Endothelial cell of umbilical vein (primary cell): ENCODE measurements around the gene DSG3.

ENCODE experiments used
- POLR2A ChIP-seq: IDR thresholded peaks from 2 replicates; pipeline ENCODE4 v1.6.1; 2012; ENCODE audit warnings: low read depth, mild to moderate bottlenecking, control low read depth, low read length
- TF ChIP-seq, protein P1 (sequence below), 2 donors: IDR thresholded peaks; 1 replicate in 1 of 2; 2 replicates in 1 of 2; pipeline ENCODE4 v1.5.1; 2011; ENCODE audit warnings: low read length in 2 of 2, mild to moderate bottlenecking in 2 of 2, moderate library complexity in 2 of 2, control low read depth in 1 of 2, inconsistent platforms in 1 of 2, low read depth in 1 of 2; ENCODE audit not compliant: insufficient read depth in 1 of 2; ENCODE audit errors: extremely low read depth in 1 of 2

DNA sequence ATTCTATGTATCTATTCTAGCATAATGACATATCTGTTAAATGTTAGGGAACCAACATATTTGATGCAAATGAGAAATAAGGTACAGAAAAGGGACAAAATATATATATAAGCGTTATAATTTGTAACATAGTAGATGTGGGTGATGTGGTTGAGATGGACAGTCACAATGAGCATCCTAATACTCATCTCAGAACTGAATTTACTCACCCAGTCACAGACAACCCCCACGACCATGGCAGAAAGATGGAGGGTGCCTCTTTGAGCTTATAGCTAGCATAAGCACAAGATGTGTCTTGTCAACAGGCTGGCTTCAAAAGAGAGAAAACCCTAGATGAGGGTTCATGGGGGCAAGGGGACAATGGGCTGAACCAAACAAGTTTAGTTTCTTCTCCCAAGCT is 9.1 kb upstream of the DSG3 start:
- TF ChIP-seq POLR2A, result no peak
- TF ChIP-seq, protein P1, sequence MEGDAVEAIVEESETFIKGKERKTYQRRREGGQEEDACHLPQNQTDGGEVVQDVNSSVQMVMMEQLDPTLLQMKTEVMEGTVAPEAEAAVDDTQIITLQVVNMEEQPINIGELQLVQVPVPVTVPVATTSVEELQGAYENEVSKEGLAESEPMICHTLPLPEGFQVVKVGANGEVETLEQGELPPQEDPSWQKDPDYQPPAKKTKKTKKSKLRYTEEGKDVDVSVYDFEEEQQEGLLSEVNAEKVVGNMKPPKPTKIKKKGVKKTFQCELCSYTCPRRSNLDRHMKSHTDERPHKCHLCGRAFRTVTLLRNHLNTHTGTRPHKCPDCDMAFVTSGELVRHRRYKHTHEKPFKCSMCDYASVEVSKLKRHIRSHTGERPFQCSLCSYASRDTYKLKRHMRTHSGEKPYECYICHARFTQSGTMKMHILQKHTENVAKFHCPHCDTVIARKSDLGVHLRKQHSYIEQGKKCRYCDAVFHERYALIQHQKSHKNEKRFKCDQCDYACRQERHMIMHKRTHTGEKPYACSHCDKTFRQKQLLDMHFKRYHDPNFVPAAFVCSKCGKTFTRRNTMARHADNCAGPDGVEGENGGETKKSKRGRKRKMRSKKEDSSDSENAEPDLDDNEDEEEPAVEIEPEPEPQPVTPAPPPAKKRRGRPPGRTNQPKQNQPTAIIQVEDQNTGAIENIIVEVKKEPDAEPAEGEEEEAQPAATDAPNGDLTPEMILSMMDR (IDR thresholded peaks at IDR 0.05; ENCODE audit: extremely low read depth in 1 of 2, insufficient read depth in 1 of 2, low read depth in 1 of 2, low read length in 2 of 2), result no peak
